NCI-H1436 treated with DMSO at 0.1 percent for 48 hours (cell line): ENCODE measurements around the gene GLIS1.

Source experiments
- DNase-seq: peaks from one replicate; lab custom pipeline; 2025; lab: John Stamatoyannopoulos, UW

The GLIS1 gene

GRCh38 chr1:53693773-53694717, 44.9 kb downstream of the GLIS1 start:
- no peak for DNase-seq

GRCh38 chr1:53693339-53693738, 45.6 kb downstream of the GLIS1 start:
- DNase-seq: no peak

GRCh38 chr1:53691326-53691725, 47.6 kb downstream of the GLIS1 start:
- DNase-seq: no peak

- DNase-seq: no peak
These were observed 48.6 kb downstream of the GLIS1 start for GRCh38 chr1:53690411-53690810.

- no peak for DNase-seq
These were observed 49.1 kb downstream of the GLIS1 start for GRCh38 chr1:53689736-53690326.

GRCh38 chr1:53689223-53689622, 49.7 kb downstream of the GLIS1 start:
- DNase-seq: no peak

- DNase-seq: no peak
These were observed 50.4 kb downstream of the GLIS1 start for GRCh38 chr1:53688381-53689102.

- no peak for DNase-seq
These were observed 51.1 kb downstream of the GLIS1 start for GRCh38 chr1:53687901-53688300.

- DNase-seq: no peak
These were observed 51.5 kb downstream of the GLIS1 start for GRCh38 chr1:53687426-53687825.

GRCh38 chr1:53686965-53687267, 52.0 kb downstream of the GLIS1 start:
- no peak for DNase-seq

GRCh38 chr1:53686091-53686964, 52.6 kb downstream of the GLIS1 start:
- no peak for DNase-seq

GRCh38 chr1:53685272-53686051, 53.5 kb downstream of the GLIS1 start:
- no peak for DNase-seq

GRCh38 chr1:53684741-53685140, 54.2 kb downstream of the GLIS1 start:
- no peak for DNase-seq

- no peak for DNase-seq
These were observed 54.8 kb downstream of the GLIS1 start for GRCh38 chr1:53683986-53684740.

- no peak for DNase-seq
These were observed 56.1 kb downstream of the GLIS1 start for GRCh38 chr1:53682881-53683280.

GRCh38 chr1:53681977-53682685, 56.8 kb downstream of the GLIS1 start:
- DNase-seq: no peak

GRCh38 chr1:53681351-53681976, 57.5 kb downstream of the GLIS1 start:
- DNase-seq: no peak

- no peak for DNase-seq
These were observed 58.1 kb downstream of the GLIS1 start for GRCh38 chr1:53680868-53681267.
